Trophoblast cell (in vitro differentiated cells and primary cell): ENCODE results near the gene SUN3.
A peak's percentile ranks its signal among the peaks of the same experiment; 100 is the strongest.

Source experiments
- DNase-seq, 2 donors: peaks; one replicate each; pipeline ENCODE4 v3.0.0-alpha.2; 2016
- H2AFZ ChIP-seq: 2 replicates; pipeline ENCODE4 v1.6.1; 2013; ENCODE audit warnings: low read length, moderate library complexity, mild to moderate bottlenecking; ENCODE audit not compliant: insufficient read depth, poor library complexity
- H2AK5ac ChIP-seq: 2 replicates; pipeline ENCODE4 v1.6.1; 2013; ENCODE audit warnings: mild to moderate bottlenecking, low read length
- H2BK120ac ChIP-seq: 2 replicates; pipeline ENCODE4 v1.6.1; 2013; ENCODE audit warnings: low read length, mild to moderate bottlenecking, moderate library complexity; ENCODE audit not compliant: insufficient read depth, poor library complexity
- H2BK12ac ChIP-seq: 2 replicates; pipeline ENCODE4 v1.6.1; 2013; ENCODE audit warnings: mild to moderate bottlenecking, low read length, moderate library complexity
- H2BK5ac ChIP-seq: 2 replicates; pipeline ENCODE4 v1.6.1; 2013; ENCODE audit warnings: low read length, low read depth, moderate library complexity, mild to moderate bottlenecking; ENCODE audit not compliant: poor library complexity
- H3K14ac ChIP-seq: 2 replicates; pipeline ENCODE4 v1.6.1; 2013; ENCODE audit warnings: mild to moderate bottlenecking, low read length
- H3K18ac ChIP-seq: 2 replicates; pipeline ENCODE4 v1.6.1; 2013; ENCODE audit warnings: mild to moderate bottlenecking, low read length
- H3K23ac ChIP-seq: 2 replicates; pipeline ENCODE4 v1.6.1; 2013; ENCODE audit warnings: low read length
- H3K27ac ChIP-seq: 2 replicates; pipeline ENCODE4 v1.5.1; 2013; ENCODE audit warnings: low read depth, mild to moderate bottlenecking, inconsistent platforms, low read length, moderate library complexity
- H3K27me3 ChIP-seq: 2 replicates; pipeline ENCODE4 v1.6.1; 2013; ENCODE audit warnings: inconsistent platforms, mild to moderate bottlenecking, low read length, moderate library complexity; ENCODE audit not compliant: insufficient read depth
- H3K36me3 ChIP-seq, 2 experiments: 1 replicate in 1 of 2; 2 replicates in 1 of 2; pipeline ENCODE4 v1.6.1; 2013; ENCODE audit warnings: low read length in 2 of 2, mild to moderate bottlenecking in 2 of 2, moderate library complexity in 1 of 2; ENCODE audit not compliant: insufficient read depth in 2 of 2, control insufficient read depth in 1 of 2
- H3K4ac ChIP-seq: 2 replicates; pipeline ENCODE4 v1.6.1; 2013; ENCODE audit warnings: low read depth, mild to moderate bottlenecking, low read length, moderate library complexity
- H3K4me1 ChIP-seq, 2 experiments: 1 replicate in 1 of 2; 2 replicates in 1 of 2; pipeline ENCODE4 v1.6.1; 2013; ENCODE audit warnings: low read length in 2 of 2, mild to moderate bottlenecking in 2 of 2, moderate library complexity in 1 of 2; ENCODE audit not compliant: insufficient read depth in 2 of 2, control insufficient read depth in 1 of 2
- H3K4me2 ChIP-seq: 2 replicates; pipeline ENCODE4 v1.6.1; 2013; ENCODE audit warnings: inconsistent platforms, mild to moderate bottlenecking, low read length, moderate library complexity
- H3K4me3 ChIP-seq: 2 replicates; pipeline ENCODE4 v1.5.1; 2013; ENCODE audit warnings: mild to moderate bottlenecking, low read depth, low read length, inconsistent platforms
- H3K79me1 ChIP-seq: one replicate; pipeline ENCODE4 v1.6.1; 2013; ENCODE audit warnings: low read length
- H3K79me2 ChIP-seq: 2 replicates; pipeline ENCODE4 v1.6.1; 2013; ENCODE audit warnings: low read length, mild to moderate bottlenecking; ENCODE audit not compliant: control insufficient read depth, insufficient read depth, poor library complexity
- H3K9ac ChIP-seq: 2 replicates; pipeline ENCODE4 v1.6.1; 2013; ENCODE audit warnings: mild to moderate bottlenecking, low read length
- H3K9me3 ChIP-seq: 2 replicates; pipeline ENCODE4 v1.6.1; 2013; ENCODE audit warnings: low read depth, mild to moderate bottlenecking, control low read depth, inconsistent platforms, low read length; ENCODE audit not compliant: insufficient read depth
- H4K12ac ChIP-seq: 2 replicates; pipeline ENCODE4 v1.6.1; 2013; ENCODE audit warnings: low read depth, mild to moderate bottlenecking, low read length, moderate library complexity
- H4K8ac ChIP-seq: 2 replicates; pipeline ENCODE4 v1.6.1; 2013; ENCODE audit warnings: low read depth, mild to moderate bottlenecking, low read length, moderate library complexity
- H4K91ac ChIP-seq: one replicate; pipeline ENCODE4 v1.6.1; 2013; ENCODE audit warnings: low read depth, mild to moderate bottlenecking, low read length, moderate library complexity
- WGBS: extraction: QIAGEN DNeasy Blood & Tissue Kit; methylation state at CpG from one replicate; pipeline ENCODE4 v1.1.7; 2013; ENCODE audit warnings: missing lambda C conversion rate; ENCODE audit not compliant: insufficient read length, insufficient coverage; ENCODE audit errors: extremely low coverage; 5-methylcytosine and 5-hydroxymethylcytosine counted together

SUN3 gene

GRCh38 chr7:48017674-48018073 is 11.2 kb downstream of the SUN3 start:
- H4K12ac ChIP-seq = no peak overlapping the region
- no peaks in the 10 kb centered on the region for H3K36me3 ChIP-seq
- H3K18ac ChIP-seq = no peak overlapping the region
- H2BK12ac ChIP-seq = peak overlapping the region; percentile 66
- H3K79me2 ChIP-seq = peaks cover 1% of the 10 kb centered on the region
- no peaks in the 10 kb centered on the region for H3K27me3 ChIP-seq
- no peak overlapping the region for H3K14ac ChIP-seq
- H4K8ac ChIP-seq = no peak overlapping the region
- H3K4ac ChIP-seq = no peak overlapping the region
- no peak overlapping the region for H3K9ac ChIP-seq
- H3K4me2 ChIP-seq = no peak overlapping the region
- H2BK120ac ChIP-seq = no peak overlapping the region
- no peak overlapping the region for H3K23ac ChIP-seq
- H2AK5ac ChIP-seq = no peak overlapping the region
- H3K4me3 ChIP-seq = no peak overlapping the region
- WGBS = no CpG with 5 or more reads among the region's 4 CpGs
- no peak overlapping the region for H4K91ac ChIP-seq
- H2AFZ ChIP-seq = no peak overlapping the region
- DNase-seq = peak in 1 of 2 donors; percentile 38
- no peak overlapping the region for H3K27ac ChIP-seq
- peaks cover 8 to 11% of the 10 kb centered on the region in 2 experiments for H3K4me1 ChIP-seq
- no peak overlapping the region for H2BK5ac ChIP-seq
- H3K9me3 ChIP-seq = no peaks in the 10 kb centered on the region
- H3K79me1 ChIP-seq = peaks cover 9% of the 10 kb centered on the region

GRCh38 chr7:48016641-48017040 is 12.3 kb downstream of the SUN3 start:
- Histone ChIP-seq H3K4me2 (no peak overlapping the region), H3K27me3 (no peaks in the 10 kb centered on the region)

GRCh38 chr7:48011951-48012350 is 17.0 kb downstream of the SUN3 start:
- no peak overlapping the region for H3K4me2 ChIP-seq
- peak overlapping the region; percentile 43 for H3K27ac ChIP-seq

More at GRCh38 chr7:48016641-48017040, 12.3 kb downstream of the SUN3 start:
- DNase-seq = no peak
- H3K36me3 ChIP-seq = no peaks in the 10 kb centered on the region
- no peak overlapping the region for H4K12ac ChIP-seq
- H3K9me3 ChIP-seq = no peaks in the 10 kb centered on the region
- no peak overlapping the region for H2AFZ ChIP-seq
- H2BK12ac ChIP-seq = peak overlapping the region; percentile 55
- H3K27ac ChIP-seq = peak overlapping the region; percentile 64
- H3K4ac ChIP-seq = no peak overlapping the region
- no peak overlapping the region for H3K4me3 ChIP-seq
- no peak overlapping the region for H4K8ac ChIP-seq
- peak overlapping the region; percentile 75 for H2BK5ac ChIP-seq
- peaks cover 9% of the 10 kb centered on the region for H3K79me1 ChIP-seq
- no peak overlapping the region for H3K14ac ChIP-seq
- no peak overlapping the region for H3K18ac ChIP-seq
- peaks cover 8 to 11% of the 10 kb centered on the region in 2 experiments for H3K4me1 ChIP-seq
- peak overlapping the region; percentile 65 for H4K91ac ChIP-seq
- H3K23ac ChIP-seq = no peak overlapping the region
- peak overlapping the region; percentile 26 for H2AK5ac ChIP-seq
- H3K9ac ChIP-seq = no peak overlapping the region
- H2BK120ac ChIP-seq = peak overlapping the region; percentile 63
- H3K79me2 ChIP-seq = peaks cover 1% of the 10 kb centered on the region

GRCh38 chr7:48011323-48011722 is 17.6 kb downstream of the SUN3 start:
- no peak overlapping the region for H3K4ac ChIP-seq
- WGBS = no CpG with 5 or more reads among the region's 2 CpGs

More at GRCh38 chr7:48011951-48012350, 17.0 kb downstream of the SUN3 start:
- H2AFZ ChIP-seq = no peak overlapping the region
- H3K4ac ChIP-seq = no peak overlapping the region
- H3K36me3 ChIP-seq = no peaks in the 10 kb centered on the region
- H3K23ac ChIP-seq = no peak overlapping the region
- H3K79me1 ChIP-seq = peaks cover 9% of the 10 kb centered on the region
- H3K9ac ChIP-seq = no peak overlapping the region
- H3K14ac ChIP-seq = no peak overlapping the region
- H3K27me3 ChIP-seq = no peaks in the 10 kb centered on the region
- no peak overlapping the region for H3K18ac ChIP-seq
- peaks cover 1% of the 10 kb centered on the region for H3K79me2 ChIP-seq
- no CpG with 5 or more reads among the region's 3 CpGs for WGBS
- H2BK5ac ChIP-seq = no peak overlapping the region
- H4K8ac ChIP-seq = no peak overlapping the region
- no peak for DNase-seq
- H2BK12ac ChIP-seq = no peak overlapping the region
- no peak overlapping the region for H2AK5ac ChIP-seq
- peaks cover 3% of the 10 kb centered on the region for H3K9me3 ChIP-seq
- H3K4me3 ChIP-seq = no peak overlapping the region
- peaks cover 8 to 11% of the 10 kb centered on the region in 2 experiments for H3K4me1 ChIP-seq
- no peak overlapping the region for H2BK120ac ChIP-seq
- H4K91ac ChIP-seq = no peak overlapping the region
- H4K12ac ChIP-seq = no peak overlapping the region

More at GRCh38 chr7:48011323-48011722, 17.6 kb downstream of the SUN3 start:
- H3K79me2 ChIP-seq = no peaks in the 10 kb centered on the region
- H3K18ac ChIP-seq = no peak overlapping the region
- no peak overlapping the region for H3K14ac ChIP-seq
- H3K79me1 ChIP-seq = peaks cover 7% of the 10 kb centered on the region
- no peak overlapping the region for H3K4me3 ChIP-seq
- H4K91ac ChIP-seq = no peak overlapping the region
- H4K8ac ChIP-seq = no peak overlapping the region
- no peak overlapping the region for H2BK120ac ChIP-seq
- H2BK12ac ChIP-seq = no peak overlapping the region
- no peak overlapping the region for H3K23ac ChIP-seq
- peaks cover 3% of the 10 kb centered on the region for H3K9me3 ChIP-seq
- H3K9ac ChIP-seq = no peak overlapping the region
- H2AK5ac ChIP-seq = no peak overlapping the region
- H3K27me3 ChIP-seq = no peaks in the 10 kb centered on the region
- no peak overlapping the region for H2BK5ac ChIP-seq
- no peak overlapping the region for H3K4me2 ChIP-seq
- H3K27ac ChIP-seq = no peak overlapping the region
- H3K4me1 ChIP-seq = peaks cover 6 to 7% of the 10 kb centered on the region in 2 experiments
- no peak overlapping the region for H2AFZ ChIP-seq
- DNase-seq = no peak
- H4K12ac ChIP-seq = no peak overlapping the region
- no peaks in the 10 kb centered on the region for H3K36me3 ChIP-seq
